ENCODE measurements around the gene AMOTL1. TPM values are rescaled to one million over a fixed set of nuclear protein-coding genes. Genes with fewer than 3 reads are reported as not detected.
A peak's percentile ranks its signal among the peaks of the same experiment; 100 is the strongest.

The AMOTL1 gene
- total RNA-seq, 2 donors from 2014 or later: 5.5 to 5.7 TPM

- DNase-seq (ENCODE audit: low spot score): no peak
- Mint-ChIP-seq H3K27me3 (peaks cover 5 to 19% of the 10 kb centered on the region in 2 donors), H3K4me1 (ENCODE audit: low read depth in 2 of 2) (peaks cover 18 to 23% of the 10 kb centered on the region in 2 donors), H3K27ac (peak overlapping the region; percentile 59 to 68), H3K36me3 (no peaks in the 10 kb centered on the region), H3K4me3 (no peak overlapping the region), H3K9me3 (peaks cover 7% of the 10 kb centered on the region)
- no peak for ATAC-seq
These were observed 157.5 kb downstream of the AMOTL1 start for GRCh38 chr11:94925422-94926270.

- H3K4me3 Mint-ChIP-seq: no peak overlapping the region
- H3K4me1 Mint-ChIP-seq (ENCODE audit: low read depth in 2 of 2): peaks cover 18 to 23% of the 10 kb centered on the region in 2 donors
- peaks cover 5 to 21% of the 10 kb centered on the region in 2 donors for H3K27me3 Mint-ChIP-seq
- no peak overlapping the region for H3K27ac Mint-ChIP-seq
- no peaks in the 10 kb centered on the region for H3K36me3 Mint-ChIP-seq
- ATAC-seq: peak in 1 of 2 donors; percentile 3
- peaks cover 7% of the 10 kb centered on the region for H3K9me3 Mint-ChIP-seq
- DNase-seq (ENCODE audit: low spot score): no peak
These were observed 158.1 kb downstream of the AMOTL1 start for GRCh38 chr11:94926271-94926625.

Other genes with a start within 250 kb of the AMOTL1 start
- 1 to 10 TPM; 6.5 to 6.7 TPM for gene FUT4, start 224.4 kb upstream of the AMOTL1 start, total RNA-seq
- 1 to 10 TPM in 1 of 2 donors, under 1 TPM in 1; 0.86 to 1.6 TPM for gene PIWIL4, start 201.0 kb upstream of the AMOTL1 start, total RNA-seq
- gene CWC15, start 205.2 kb downstream of the AMOTL1 start, total RNA-seq: 10 to 100 TPM; 41.5 to 68.3 TPM
- under 1 TPM; 0.38 to 0.64 TPM for gene KDM4D, start 205.4 kb downstream of the AMOTL1 start, total RNA-seq